Gastroesophageal sphincter (tissue), 3 donors: ENCODE results near the gene ANKFY1.

ENCODE experiments used
- CTCF ChIP-seq, 4 experiments: fragments of 200-600 bp in 2 of 4; fragments of 450-650 bp in 2 of 4; sonication (generic) in 1 of 4; IDR thresholded peaks; one replicate each; pipeline ENCODE4 v1.5.1; 2017 to 2019; ENCODE audit warnings: antibody characterized with exemption in 4 of 4, mild to moderate bottlenecking in 2 of 4, moderate library complexity in 2 of 4
- EP300 ChIP-seq: sonication (generic); formaldehyde crosslinking; IDR thresholded peaks from one replicate; pipeline ENCODE4 v1.6.1; 2017; ENCODE audit warnings: antibody characterized with exemption, mild to moderate bottlenecking
- POLR2A ChIP-seq, 2 donors: fragments of 450-650 bp; IDR thresholded peaks; one replicate each; pipeline ENCODE4 v1.6.1; 2017; ENCODE audit warnings: antibody characterized with exemption in 2 of 2, mild to moderate bottlenecking in 2 of 2, moderate library complexity in 1 of 2

GRCh38 chr17:4261452-4261851, 2.3 kb downstream of the ANKFY1 start:
- no peak for TF ChIP-seq CTCF (IDR thresholded peaks at IDR 0.05)
- TF ChIP-seq POLR2A (IDR thresholded peaks at IDR 0.05): no peak
- no peak for TF ChIP-seq EP300
